Duodenal mucosa (tissue), 2 donors: ENCODE measurements around the gene KRT6A.

Source experiments
- H3K27ac ChIP-seq: one replicate; pipeline ENCODE4 v1.7.0; 2013; ENCODE audit warnings: low read depth, low read length
- H3K27me3 ChIP-seq, 2 donors: one replicate each; pipeline ENCODE4 v1.7.0; 2013; ENCODE audit warnings: low read length in 2 of 2, control low read depth in 1 of 2; ENCODE audit not compliant: insufficient read depth in 2 of 2, control insufficient read depth in 1 of 2
- H3K36me3 ChIP-seq, 2 donors: one replicate each; pipeline ENCODE4 v1.7.0; 2013; ENCODE audit warnings: low read length in 2 of 2, control low read depth in 1 of 2; ENCODE audit not compliant: insufficient read depth in 2 of 2, control insufficient read depth in 1 of 2
- H3K4me1 ChIP-seq, 2 donors: one replicate each; pipeline ENCODE4 v1.7.0; 2013; ENCODE audit warnings: low read length in 2 of 2, control low read depth in 1 of 2; ENCODE audit not compliant: insufficient read depth in 2 of 2, control insufficient read depth in 1 of 2
- H3K4me3 ChIP-seq, 2 donors: one replicate each; pipeline ENCODE4 v1.7.0; 2013; ENCODE audit warnings: low read length in 2 of 2, low read depth in 1 of 2
- H3K9ac ChIP-seq, 2 donors: one replicate each; pipeline ENCODE4 v1.7.0; 2013; ENCODE audit warnings: low read length in 2 of 2, low read depth in 1 of 2
- H3K9me3 ChIP-seq, 2 donors: one replicate each; pipeline ENCODE4 v1.7.0; 2013; ENCODE audit warnings: low read length in 2 of 2, control low read depth in 1 of 2; ENCODE audit not compliant: control insufficient read depth in 1 of 2

Gene KRT6A

DNA sequence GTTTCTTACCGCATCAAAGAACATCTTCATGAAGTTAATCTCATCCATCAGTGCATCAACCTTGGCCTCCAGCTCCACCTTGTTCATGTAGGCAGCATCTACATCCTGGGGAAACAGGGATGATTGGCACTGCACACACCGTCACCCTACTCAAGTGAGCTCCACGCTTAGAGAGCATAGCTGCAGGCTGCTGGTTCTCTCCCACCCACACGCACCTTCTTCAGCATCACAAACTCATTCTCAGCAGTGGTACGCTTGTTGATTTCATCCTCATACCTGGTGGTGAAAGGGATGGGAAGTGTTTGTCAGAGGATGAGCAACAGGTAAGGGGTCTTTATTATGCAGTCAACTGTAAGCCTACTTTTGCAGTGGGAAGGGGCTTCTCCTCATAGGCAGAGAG, 24.8 kb upstream of the KRT6A start:
- Histone ChIP-seq H3K27me3 (peaks cover 1 to 3% of the 10 kb centered on the region in 2 donors), H3K9ac (no peak overlapping the region), H3K27ac (no peak overlapping the region), H3K9me3 (no peaks in the 10 kb centered on the region), H3K36me3 (no peaks in the 10 kb centered on the region), H3K4me3 (no peak overlapping the region), H3K4me1 (peaks cover 3 to 5% of the 10 kb centered on the region in 2 donors)

DNA sequence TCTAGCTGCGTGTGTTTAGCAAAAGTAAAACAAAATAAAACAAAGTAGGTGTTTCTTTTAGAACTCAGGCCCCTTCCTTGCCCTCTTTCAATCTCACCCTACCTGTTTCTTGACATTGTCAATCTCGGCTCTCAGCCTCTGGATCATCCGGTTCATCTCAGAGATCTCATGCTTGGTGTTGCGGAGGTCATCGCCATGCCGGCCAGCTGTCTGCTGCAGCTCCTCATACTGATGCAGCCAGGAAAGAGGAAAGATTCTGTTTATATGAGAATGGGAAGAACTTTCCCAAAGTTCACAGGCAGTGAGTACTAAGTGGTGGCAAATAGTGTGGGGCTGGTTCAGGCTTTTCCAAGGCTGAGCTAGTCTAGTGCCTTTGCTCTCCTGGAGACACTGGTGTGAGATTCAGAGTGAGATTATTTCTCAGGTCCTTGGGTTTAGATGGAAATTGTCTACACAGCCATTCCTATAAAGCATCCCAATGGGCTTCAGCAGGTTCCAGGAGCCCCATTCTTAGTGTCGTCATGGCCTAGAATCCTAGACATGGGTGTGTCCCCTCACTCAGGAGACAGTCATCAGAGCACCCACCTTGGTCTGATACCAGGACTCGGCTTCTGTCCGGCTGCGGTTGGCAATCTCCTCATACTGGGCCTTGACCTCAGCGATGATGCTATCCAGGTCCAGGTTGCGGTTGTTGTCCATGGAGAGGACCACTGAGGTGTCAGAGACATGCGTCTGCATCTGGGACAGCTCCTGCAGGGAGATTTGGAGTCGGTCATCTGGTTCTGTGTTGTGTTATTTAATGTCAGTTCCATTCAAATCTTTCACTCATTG, 24.2 kb upstream of the KRT6A start:
- Histone ChIP-seq H3K9ac (no peak overlapping the region), H3K27me3 (peaks cover 0 to under 1% of the 10 kb centered on the region in 2 donors), H3K27ac (no peak overlapping the region), H3K36me3 (no peaks in the 10 kb centered on the region), H3K9me3 (no peaks in the 10 kb centered on the region), H3K4me3 (no peak overlapping the region), H3K4me1 (peaks cover 3 to 5% of the 10 kb centered on the region in 2 donors)

DNA sequence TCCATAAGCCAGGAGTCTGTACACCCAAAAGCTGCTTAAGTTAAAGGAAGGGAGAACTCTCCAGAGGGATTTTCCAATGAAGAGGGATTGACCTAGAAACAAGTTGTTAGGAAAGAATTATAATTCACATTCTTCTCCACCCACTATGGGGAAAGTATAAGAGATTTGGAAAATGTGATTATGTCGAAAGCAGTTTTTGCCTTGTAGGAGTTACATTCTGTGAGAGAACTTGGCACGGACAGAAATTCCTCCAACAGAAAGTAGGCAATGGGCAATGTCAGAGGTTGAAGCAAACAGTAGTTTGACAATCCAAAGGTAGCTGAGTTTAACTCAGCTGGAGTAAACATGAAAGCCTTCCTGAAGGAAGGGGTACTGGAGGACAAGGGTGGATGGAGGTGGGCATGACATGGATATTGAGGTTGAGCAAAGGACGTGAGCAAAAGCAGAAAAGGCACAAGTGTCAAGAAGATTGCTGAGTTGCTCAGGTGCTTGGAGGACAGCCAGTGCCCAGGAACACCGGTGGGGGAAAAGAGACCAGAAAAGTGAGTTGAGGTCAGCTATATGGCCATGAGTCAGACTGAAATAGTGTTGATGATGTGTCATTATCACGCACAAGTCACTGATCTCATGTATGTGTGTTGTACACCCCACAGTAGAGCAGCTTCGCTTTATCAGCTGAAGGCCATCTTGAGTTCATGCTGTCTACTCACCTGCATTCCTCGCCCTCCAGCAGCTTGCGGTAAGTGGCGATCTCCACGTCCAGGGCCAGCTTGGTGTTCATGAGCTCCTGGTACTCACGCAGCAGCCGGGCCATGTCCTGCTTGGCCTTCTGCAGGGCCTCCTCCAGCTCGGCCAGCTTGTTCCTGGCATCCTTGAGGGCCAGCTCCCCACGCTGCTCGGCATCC, 23.1 kb upstream of the KRT6A start:
- Histone ChIP-seq H3K4me3 (no peak overlapping the region), H3K36me3 (no peaks in the 10 kb centered on the region), H3K27ac (no peak overlapping the region), H3K9ac (no peak overlapping the region), H3K4me1 (peaks cover 0 to 3% of the 10 kb centered on the region in 2 donors), H3K9me3 (no peaks in the 10 kb centered on the region), H3K27me3 (no peaks in the 10 kb centered on the region)

DNA sequence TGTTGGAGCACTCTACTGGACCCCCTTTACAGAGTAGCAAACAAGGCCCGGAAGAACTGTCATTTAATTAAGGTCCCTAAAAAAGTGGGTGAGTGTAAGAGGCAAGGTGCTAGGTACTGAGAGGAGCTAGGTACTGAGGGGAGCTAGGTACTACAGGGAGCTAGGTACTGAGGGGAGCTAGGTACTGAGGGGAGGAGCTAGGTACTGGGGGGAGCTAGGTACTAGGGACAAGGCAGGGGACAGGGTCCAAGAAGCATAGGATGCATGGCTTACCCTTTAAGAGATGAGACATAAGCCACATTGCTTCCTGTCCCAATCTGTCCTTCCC, 22.2 kb upstream of the KRT6A start:
- no peak overlapping the region for H3K4me3 ChIP-seq
- H3K9me3 ChIP-seq = no peaks in the 10 kb centered on the region
- no peak overlapping the region for H3K27ac ChIP-seq
- no peak overlapping the region for H3K9ac ChIP-seq
- H3K4me1 ChIP-seq = no peaks in the 10 kb centered on the region
- H3K36me3 ChIP-seq = no peaks in the 10 kb centered on the region
- no peaks in the 10 kb centered on the region for H3K27me3 ChIP-seq

DNA sequence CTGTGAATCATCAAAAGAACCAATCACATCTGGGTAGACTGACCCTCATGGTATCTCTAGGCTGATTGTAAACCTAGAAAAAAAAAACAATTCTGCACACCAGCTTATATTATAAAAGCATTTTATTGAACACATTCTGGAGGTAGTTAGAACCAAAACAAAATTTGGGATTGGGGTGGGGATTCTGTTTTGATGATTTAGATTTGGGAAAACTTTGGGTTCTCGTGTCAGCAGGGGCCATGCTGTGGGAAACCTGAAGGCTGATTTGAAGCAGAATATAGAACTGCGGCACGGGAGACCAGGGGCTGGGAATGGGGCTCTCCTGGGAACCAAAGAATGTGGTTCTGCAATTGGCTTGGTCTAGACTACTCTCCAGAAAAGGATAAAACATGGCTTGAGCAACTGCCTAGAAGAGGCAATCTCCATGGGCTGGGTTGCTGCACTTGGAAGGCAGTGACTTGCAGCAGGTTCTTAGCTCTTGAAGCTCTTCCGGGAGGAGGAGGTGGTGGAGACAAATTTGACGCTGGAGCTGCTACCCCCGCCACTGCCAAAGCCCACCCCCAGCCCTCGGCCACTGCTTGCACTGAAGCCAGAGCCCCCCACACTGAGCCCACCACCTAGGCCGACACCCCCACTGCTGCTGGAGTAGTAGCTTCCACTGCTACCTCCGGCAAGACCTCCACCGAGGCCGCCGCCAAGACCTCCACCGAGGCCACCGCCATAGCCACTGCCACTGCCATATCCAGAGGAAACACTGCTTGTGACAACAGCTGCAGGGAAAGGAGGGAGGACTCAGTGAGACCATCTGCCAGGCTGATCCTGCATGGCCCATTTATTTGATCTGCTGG, 21.6 kb upstream of the KRT6A start:
- H3K27me3 ChIP-seq = no peaks in the 10 kb centered on the region

DNA sequence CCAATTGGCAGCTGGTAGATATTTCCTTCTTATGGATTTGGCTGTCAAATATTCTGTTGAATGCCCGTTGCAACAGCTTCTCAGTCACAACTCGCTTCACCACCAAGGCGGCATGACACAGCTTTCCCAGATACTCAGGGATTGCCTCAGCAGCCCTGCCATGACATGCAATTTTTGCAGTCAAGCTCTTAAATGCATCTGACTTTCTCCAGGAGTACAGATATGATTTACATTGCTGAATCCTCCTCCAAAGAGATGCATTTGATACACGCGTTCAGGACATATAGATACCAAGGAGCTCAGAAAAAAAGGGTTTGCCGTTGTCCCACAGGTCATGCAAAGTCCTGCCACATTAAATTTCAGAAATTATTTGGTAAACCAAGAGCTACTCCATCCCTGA, 20.7 kb upstream of the KRT6A start:
- Histone ChIP-seq H3K27ac (no peak overlapping the region), H3K4me3 (no peak overlapping the region), H3K4me1 (no peaks in the 10 kb centered on the region), H3K9ac (no peak overlapping the region), H3K27me3 (no peaks in the 10 kb centered on the region), H3K36me3 (no peaks in the 10 kb centered on the region), H3K9me3 (no peaks in the 10 kb centered on the region)

More for the DNA sequence above, 21.6 kb upstream of the KRT6A start:
- no peak overlapping the region for H3K4me3 ChIP-seq
- no peaks in the 10 kb centered on the region for H3K4me1 ChIP-seq
- no peaks in the 10 kb centered on the region for H3K36me3 ChIP-seq
- no peak overlapping the region for H3K27ac ChIP-seq
- H3K9me3 ChIP-seq = no peaks in the 10 kb centered on the region
- no peak overlapping the region for H3K9ac ChIP-seq

DNA sequence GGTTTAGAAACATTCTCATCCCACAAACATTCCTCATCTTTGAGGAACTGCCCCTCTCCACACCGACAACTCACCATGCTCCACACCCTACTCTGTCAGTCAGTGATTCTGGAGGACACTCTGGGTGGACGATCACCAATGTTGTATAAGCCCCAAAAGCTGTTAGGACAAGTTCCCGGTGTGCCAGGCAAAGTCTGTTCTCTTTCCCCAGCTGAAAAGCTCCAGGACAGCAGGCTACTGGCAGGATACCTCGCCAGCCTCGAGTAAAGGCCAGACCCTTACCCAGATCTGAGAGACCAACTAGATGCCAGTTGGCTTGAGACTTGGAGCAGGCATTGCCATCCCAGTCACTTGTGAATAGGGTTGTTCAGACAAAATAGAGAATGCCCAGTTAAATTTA, 15.2 kb upstream of the KRT6A start:
- no peaks in the 10 kb centered on the region for H3K9me3 ChIP-seq
- no peak overlapping the region for H3K27ac ChIP-seq
- no peak overlapping the region for H3K9ac ChIP-seq

DNA sequence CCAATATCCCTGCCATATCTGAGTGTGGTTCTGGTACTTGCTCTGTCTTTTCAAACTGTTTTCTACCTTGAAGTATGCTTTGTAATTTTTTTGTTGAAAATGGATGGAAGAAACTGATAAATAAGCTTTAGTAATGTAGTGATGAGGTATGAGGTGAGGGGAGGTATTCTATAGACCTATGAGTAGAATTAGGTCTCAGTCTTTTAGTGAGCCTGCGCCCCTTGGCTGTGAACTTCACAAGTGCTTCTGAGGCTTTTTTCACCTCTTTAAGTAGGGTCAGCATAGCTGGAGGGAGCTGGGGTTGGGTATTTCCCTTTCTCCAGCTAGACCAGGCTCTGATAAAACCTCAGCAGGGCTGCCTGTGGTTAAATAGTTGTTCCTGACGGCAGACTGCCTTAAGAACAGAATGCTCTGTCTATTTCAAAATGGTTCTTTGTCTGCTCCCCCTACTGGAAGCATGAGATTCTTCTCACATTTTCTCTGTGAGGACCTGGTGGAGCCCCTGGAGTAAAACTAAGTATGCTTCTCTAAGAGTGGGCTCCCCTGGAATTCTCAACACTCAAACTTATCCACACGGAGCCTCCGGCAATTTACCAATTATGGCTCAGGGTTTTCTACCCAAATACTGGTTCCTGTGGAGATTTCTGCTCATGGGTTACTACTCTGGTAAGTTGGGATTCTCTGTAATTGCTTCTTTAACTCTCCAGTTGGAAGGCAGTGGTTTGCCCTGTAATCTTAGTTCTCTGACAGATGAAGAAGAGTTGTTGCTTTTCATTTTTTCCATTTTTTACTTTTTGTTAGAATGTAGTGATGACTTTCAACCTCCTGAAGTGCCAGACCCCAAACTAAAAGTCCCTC, 14.0 kb upstream of the KRT6A start:
- no peak overlapping the region for H3K9ac ChIP-seq
- H3K36me3 ChIP-seq = no peaks in the 10 kb centered on the region
- H3K27me3 ChIP-seq = peaks cover 0 to 5% of the 10 kb centered on the region in 2 donors
- no peaks in the 10 kb centered on the region for H3K9me3 ChIP-seq
- H3K27ac ChIP-seq = no peak overlapping the region
- no peaks in the 10 kb centered on the region for H3K4me1 ChIP-seq
- no peak overlapping the region for H3K4me3 ChIP-seq

More for the DNA sequence above, 15.2 kb upstream of the KRT6A start:
- Histone ChIP-seq H3K4me3 (no peak overlapping the region), H3K27me3 (peaks cover 0 to 5% of the 10 kb centered on the region in 2 donors), H3K4me1 (no peaks in the 10 kb centered on the region), H3K36me3 (no peaks in the 10 kb centered on the region)

DNA sequence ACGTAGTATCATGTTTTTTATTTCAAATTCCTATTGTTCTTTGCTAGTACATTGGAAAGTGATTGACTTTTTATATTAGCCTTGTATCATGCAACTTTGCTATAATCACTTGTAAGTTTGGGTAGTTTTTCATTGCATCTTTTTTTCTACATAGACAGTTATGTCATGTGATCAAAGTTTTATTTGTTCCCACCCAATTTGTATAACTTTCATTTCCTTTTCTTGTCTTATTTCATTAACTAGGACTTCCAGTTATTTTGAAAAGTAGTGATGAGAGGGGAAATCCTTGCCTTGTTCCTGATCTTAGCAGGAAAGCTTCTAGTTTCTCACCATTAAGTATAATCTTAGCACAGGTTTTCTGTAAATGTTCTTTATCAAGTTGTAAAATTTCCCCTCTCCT, 9.8 kb upstream of the KRT6A start:
- no peak overlapping the region for H3K27ac ChIP-seq
- no peak overlapping the region for H3K9ac ChIP-seq
- H3K9me3 ChIP-seq = no peaks in the 10 kb centered on the region
- no peak overlapping the region for H3K4me3 ChIP-seq
- H3K27me3 ChIP-seq = no peaks in the 10 kb centered on the region
- no peaks in the 10 kb centered on the region for H3K36me3 ChIP-seq
- H3K4me1 ChIP-seq = no peaks in the 10 kb centered on the region
